ENCODE measurements around the gene AGMAT. TPM values are rescaled to one million over a fixed set of nuclear protein-coding genes. Genes with fewer than 3 reads are reported as not detected.
"Not testable (repeated sequence)": the region's sequence is repeated elsewhere in the genome, so short reads cannot be mapped to it uniquely, and the experiment has no call there.

The AGMAT gene
- total RNA-seq, 1 donor from 2014 or later, result 0.75 TPM

DNA sequence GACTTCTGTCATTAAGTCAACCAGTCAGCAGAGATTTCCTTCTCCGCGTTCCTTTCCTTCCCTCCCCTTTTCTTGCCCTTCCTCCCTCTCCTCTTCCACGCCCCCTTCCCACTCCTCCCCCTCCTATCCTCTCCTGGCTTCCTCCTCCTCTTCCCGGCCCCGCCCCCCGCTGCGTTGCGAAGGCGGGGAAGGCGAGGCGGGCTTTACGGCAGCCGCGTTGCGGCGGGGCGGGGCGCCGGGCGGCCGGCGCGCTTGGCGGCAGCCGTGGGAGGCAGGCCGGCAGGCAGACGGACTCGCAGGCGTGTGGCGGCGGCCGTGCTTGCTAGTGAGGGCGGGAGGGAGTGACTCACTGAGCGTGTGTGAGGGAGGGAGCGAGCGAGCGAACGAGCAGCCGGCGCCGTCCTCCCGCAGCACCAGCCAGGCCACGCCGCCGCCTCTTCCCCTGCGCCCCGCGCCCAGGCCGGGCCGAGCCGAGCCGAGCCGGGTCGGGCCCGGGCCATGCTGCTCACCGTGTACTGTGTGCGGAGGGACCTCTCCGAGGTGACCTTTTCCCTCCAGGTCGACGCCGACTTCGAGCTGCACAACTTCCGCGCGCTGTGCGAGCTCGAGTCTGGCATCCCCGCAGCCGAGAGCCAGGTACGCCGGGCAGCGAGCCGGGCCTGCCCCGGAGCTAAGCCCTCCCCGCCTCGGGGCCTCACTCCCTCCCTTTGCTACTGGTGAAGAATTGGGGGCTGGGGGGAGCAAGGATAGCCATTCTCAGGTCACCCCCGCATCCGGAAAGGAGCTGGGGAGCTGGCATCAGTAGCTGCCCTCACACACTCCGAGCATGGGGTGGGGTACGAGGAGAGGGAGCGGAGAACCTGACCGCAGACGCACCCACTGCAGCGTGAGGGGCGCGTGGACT lies 32.6 kb upstream of the AGMAT start, which contains the start of gene DDI2:
Gene DDI2, plus strand, starts transcription at position 286 of the 904 bp plus-strand sequence. Its CDS starts 213 bp downstream, at position 499.
- H3K4me3 ChIP-seq (ENCODE audit: low read depth, low read length), result peak within 1 kb of the TSS; percentile 83
- H3K27me3 ChIP-seq (ENCODE audit: control insufficient read depth, insufficient read depth, low read length), result no peaks in the 10 kb centered on the region
- H3K36me3 ChIP-seq (ENCODE audit: control insufficient read depth, insufficient read depth, low read length), result no peaks in the 10 kb centered on the region
- peak; percentile 84 for DNase-seq (ENCODE audit: low read depth)
- TF ChIP-seq, protein P1, sequence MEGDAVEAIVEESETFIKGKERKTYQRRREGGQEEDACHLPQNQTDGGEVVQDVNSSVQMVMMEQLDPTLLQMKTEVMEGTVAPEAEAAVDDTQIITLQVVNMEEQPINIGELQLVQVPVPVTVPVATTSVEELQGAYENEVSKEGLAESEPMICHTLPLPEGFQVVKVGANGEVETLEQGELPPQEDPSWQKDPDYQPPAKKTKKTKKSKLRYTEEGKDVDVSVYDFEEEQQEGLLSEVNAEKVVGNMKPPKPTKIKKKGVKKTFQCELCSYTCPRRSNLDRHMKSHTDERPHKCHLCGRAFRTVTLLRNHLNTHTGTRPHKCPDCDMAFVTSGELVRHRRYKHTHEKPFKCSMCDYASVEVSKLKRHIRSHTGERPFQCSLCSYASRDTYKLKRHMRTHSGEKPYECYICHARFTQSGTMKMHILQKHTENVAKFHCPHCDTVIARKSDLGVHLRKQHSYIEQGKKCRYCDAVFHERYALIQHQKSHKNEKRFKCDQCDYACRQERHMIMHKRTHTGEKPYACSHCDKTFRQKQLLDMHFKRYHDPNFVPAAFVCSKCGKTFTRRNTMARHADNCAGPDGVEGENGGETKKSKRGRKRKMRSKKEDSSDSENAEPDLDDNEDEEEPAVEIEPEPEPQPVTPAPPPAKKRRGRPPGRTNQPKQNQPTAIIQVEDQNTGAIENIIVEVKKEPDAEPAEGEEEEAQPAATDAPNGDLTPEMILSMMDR (IDR thresholded peaks at IDR 0.05; ENCODE audit: insufficient read depth, low read length, poor library complexity, severe bottlenecking), result no peak

DNA sequence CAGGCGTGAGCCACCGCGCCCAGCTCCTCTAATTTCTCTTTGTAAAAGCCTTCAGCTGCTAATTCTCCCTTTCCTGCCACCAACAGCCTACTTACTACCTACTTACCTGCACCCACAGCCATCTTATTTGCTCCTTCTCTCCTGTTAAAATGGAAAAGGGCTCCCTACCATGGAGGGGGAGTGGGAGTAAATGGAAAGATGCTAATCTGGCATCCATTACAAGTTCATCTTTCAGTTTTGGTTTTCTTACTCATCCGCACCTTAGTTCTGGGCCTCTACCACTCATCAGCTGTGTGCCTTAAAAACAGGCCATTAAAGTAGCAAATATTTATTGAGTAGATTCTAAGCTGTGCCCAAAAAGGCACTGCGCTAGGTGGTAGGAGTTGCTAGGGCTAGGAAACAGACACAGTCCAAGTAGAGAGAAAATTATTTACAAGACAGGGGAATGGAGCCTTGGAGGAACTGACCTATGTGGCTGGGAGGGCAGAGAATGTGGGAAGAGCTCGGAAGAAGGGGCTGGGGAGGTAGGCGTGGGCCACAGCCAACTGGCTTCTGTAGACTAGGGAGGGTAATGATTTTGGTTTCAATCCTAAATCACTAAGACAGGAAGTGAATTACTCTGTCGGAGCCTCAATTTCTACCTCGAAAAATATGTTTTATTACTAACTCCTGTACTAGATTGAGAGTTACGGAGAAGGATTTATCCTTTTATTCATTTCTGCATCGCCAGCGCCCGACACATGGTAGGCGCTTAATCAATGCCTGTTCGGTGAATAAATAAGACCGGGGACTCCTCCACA lies 31.7 kb upstream of the AGMAT start:
- no peaks in the 10 kb centered on the region for H3K36me3 ChIP-seq (ENCODE audit: control insufficient read depth, insufficient read depth, low read length)
- peak overlapping the region; percentile 33 for H3K4me3 ChIP-seq (ENCODE audit: low read depth, low read length)
- no peak for DNase-seq (ENCODE audit: low read depth)
- H3K27me3 ChIP-seq (ENCODE audit: control insufficient read depth, insufficient read depth, low read length), result no peaks in the 10 kb centered on the region
- TF ChIP-seq, protein P1 (IDR thresholded peaks at IDR 0.05; ENCODE audit: insufficient read depth, low read length, poor library complexity, severe bottlenecking), result no peak

DNA sequence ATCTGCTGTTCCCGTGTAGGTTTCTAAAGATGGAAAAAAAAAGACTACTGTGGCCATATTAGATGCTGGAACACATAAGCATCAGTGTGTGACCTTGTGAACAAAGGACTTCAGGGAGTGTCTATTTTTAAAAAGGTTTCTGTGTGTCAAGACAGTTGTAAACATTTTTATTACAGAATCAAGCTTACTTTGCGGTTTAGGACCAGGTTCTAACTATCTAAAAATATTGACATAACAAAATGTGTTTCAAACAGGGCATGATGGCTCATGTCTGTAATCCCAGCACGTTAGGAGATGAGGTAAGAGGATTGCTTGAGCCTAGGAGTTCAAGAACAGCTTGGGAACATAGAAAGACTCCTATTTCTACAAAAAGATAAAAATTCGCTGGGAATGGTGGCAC lies 25.3 kb upstream of the AGMAT start:
- TF ChIP-seq, protein P1 (IDR thresholded peaks at IDR 0.05; ENCODE audit: insufficient read depth, low read length, poor library complexity, severe bottlenecking), result no peak
- no peaks in the 10 kb centered on the region for H3K27me3 ChIP-seq (ENCODE audit: control insufficient read depth, insufficient read depth, low read length)
- DNase-seq (ENCODE audit: low read depth), result no peak
- H3K4me3 ChIP-seq (ENCODE audit: low read depth, low read length), result no peak overlapping the region
- H3K36me3 ChIP-seq (ENCODE audit: control insufficient read depth, insufficient read depth, low read length), result no peaks in the 10 kb centered on the region

DNA sequence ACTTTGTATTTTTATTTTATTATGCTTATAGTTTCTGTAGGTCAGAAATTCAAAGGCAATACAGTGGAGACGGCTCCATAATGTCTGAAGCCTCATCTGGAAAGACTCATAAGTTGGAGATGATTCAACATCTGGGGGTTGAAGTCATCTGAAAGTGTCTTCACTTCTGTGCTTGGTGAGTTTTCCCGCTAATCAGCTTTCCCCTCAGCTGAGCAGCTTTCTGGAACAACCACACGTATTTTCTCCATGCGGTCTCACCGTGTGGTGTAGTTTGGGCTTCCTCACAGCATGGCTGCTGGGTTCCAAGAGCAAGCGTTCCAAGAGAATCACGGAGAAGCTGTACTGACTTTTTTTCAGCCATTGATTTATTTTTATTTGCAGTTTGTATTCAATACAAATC lies 24.8 kb upstream of the AGMAT start:
- Histone ChIP-seq H3K36me3 (ENCODE audit: control insufficient read depth, insufficient read depth, low read length) (no peaks in the 10 kb centered on the region), H3K27me3 (ENCODE audit: control insufficient read depth, insufficient read depth, low read length) (no peaks in the 10 kb centered on the region), H3K4me3 (ENCODE audit: low read depth, low read length) (no peak overlapping the region)
- DNase-seq (ENCODE audit: low read depth), result no peak
- TF ChIP-seq, protein P1 (IDR thresholded peaks at IDR 0.05; ENCODE audit: insufficient read depth, low read length, poor library complexity, severe bottlenecking), result no peak

DNA sequence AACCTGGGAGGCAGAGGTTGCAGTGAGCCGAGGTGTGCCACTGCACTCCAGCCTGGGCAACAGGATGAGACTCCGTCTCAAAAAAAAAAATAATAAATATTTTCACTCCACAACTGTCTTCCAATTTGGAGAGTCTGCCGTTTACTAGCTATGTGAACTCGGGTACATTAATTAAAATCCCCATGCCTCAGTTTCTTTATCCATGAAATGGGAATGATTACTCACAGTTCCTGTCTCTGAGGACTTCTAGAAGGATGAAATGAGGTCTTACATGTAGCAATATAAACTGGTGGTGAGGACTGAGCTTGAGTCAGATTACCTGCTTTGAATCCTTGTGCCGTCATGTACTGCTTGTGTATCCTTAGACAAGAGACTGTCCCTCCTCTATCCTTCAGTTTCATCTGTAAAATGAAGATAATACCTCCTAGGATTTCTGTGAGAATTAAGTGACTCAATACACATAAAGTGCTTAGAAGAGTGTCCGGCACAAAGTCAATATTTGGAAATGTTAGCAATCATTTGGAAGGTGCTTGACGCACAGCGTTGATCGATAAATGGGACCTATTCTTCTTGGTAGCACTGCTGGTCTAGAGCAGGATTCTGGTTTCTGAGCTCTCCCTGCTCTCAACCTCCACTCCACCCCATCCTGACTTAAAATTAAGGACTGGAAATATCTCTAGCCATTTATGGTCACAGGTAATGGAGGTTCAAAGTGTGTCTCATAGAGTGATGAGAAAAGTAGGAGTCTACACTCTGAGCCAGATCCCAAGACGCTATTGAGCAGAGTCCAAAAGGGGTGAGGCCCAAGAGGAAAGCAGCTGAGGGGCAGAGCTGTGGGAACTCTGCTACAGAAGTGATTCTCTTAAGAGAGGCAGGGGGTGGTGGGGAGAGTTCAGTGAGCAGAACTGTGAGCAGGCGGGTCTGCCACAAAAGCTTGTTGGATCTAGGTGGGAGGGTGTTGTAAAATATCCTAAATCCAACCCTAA lies 20.8 kb upstream of the AGMAT start:
- TF ChIP-seq, protein P1 (IDR thresholded peaks at IDR 0.05; ENCODE audit: insufficient read depth, low read length, poor library complexity, severe bottlenecking), result no peak
- Histone ChIP-seq H3K27me3 (ENCODE audit: control insufficient read depth, insufficient read depth, low read length) (no peaks in the 10 kb centered on the region), H3K4me3 (ENCODE audit: low read depth, low read length) (no peak overlapping the region), H3K36me3 (ENCODE audit: control insufficient read depth, insufficient read depth, low read length) (no peaks in the 10 kb centered on the region)
- no peak for DNase-seq (ENCODE audit: low read depth)

DNA sequence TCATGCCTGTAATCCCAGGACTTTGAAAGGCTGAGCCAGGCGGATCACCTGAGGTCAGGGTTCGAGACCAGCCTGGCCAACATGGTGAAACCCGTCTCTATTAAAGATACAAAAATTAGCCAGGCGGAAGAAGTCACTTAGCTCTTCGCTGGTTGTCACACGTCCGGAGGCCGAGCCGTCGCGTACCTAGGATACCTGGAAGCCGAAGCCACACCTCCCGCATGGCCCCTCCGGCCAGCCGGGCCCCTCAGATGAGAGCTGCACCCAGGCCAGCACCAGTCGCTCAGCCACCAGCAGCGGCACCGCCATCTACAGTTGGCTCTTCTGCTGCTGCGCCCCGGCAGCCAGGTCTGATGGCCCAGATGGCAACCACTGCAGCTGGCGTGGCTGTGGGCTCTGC lies 19.5 kb upstream of the AGMAT start:
- H3K4me3 ChIP-seq (ENCODE audit: low read depth, low read length); H3K36me3 ChIP-seq (ENCODE audit: control insufficient read depth, insufficient read depth, low read length); DNase-seq (ENCODE audit: low read depth); H3K27me3 ChIP-seq (ENCODE audit: control insufficient read depth, insufficient read depth, low read length): not testable (repeated sequence)

DNA sequence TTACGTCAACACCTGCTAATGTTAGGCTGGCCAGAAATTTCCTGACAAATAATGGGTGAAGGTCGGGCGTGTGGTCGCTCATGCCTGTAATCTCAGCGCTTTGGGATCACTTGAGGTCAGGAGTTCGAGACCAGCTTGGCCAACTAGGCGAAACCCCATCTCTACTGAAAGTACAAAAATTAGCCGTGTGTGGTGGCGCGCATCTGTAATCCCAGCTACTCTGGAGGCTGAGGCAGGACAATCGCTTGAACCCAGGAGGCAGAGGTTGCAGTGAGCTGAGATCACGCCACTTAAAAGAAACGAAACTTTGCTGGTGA lies 19.1 kb upstream of the AGMAT start:
- H3K36me3 ChIP-seq (ENCODE audit: control insufficient read depth, insufficient read depth, low read length); DNase-seq (ENCODE audit: low read depth); H3K27me3 ChIP-seq (ENCODE audit: control insufficient read depth, insufficient read depth, low read length): not testable (repeated sequence)
- peak overlapping the region; percentile 76 for H3K4me3 ChIP-seq (ENCODE audit: low read depth, low read length)
